HG02981 (cell line): Measurements from ENCODE around the gene TCP11.

Source experiments
- ATAC-seq: cut with Tn5 transposase; IDR thresholded peaks from one replicate; pipeline ENCODE4 v1.9.1; 2021; ENCODE audit warnings: mild to moderate bottlenecking, moderate library complexity; ENCODE audit not compliant: unreplicated experiment

Gene TCP11

DNA sequence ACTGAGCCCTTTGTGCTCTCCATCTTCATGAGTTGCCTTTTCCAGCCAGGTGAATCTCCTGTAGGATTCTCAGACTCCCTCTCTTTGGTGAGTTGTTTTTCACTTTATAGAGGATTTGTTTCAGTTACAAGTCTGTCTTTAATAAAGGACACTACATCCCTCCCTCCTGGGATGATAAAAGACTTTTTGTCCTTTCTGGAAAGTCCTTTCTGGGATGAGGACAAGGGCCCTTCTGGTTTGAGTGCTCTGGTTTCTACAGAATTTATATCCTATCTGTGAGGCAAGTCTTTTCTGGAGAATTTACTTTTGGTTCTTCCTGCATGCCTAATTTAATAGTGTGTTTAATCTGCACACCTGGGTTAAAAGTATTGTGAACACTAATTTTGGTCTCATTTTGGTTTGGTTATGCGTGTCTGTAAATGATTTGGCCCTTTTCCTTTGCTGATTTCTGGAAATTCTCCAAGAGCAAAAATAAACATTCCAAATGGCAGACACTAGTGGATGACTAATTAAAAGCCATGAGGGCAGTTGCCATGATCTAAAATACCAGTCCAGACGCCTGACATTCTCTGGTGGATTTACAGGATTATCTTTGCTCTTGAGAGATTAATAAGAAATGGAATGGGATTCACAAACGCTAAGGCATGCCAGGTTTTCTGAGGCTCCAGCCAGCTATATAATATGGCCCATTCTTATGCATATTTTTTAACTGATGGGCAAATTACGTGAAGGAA lies 44.8 kb downstream of the TCP11 start:
- ATAC-seq: no peak

GRCh38 chr6:35094183-35094582 lies 47.0 kb downstream of the TCP11 start:
- ATAC-seq: no peak

DNA sequence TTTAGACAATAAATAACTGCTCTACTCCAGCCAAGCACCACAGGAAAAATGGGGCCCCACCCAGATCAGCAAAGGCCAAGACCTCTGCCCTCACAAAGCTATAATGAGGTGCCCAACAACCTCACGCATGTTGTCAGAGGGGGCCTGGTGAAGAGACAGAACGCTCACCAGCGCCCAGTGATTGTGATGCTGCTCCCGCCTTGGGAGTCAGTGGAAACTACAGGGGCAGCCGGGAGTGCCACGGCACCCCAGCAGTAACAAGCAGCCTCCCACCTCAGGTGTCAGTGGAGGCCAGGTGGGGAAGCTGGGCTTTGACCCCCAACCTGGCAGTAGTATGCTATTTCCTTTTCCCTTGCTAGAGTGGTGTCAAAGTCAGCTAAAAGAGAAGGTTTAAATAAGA lies 47.4 kb downstream of the TCP11 start:
- ATAC-seq: no peak

- no peak for ATAC-seq
These were observed 48.1 kb downstream of the TCP11 start for GRCh38 chr6:35093118-35093445.

DNA sequence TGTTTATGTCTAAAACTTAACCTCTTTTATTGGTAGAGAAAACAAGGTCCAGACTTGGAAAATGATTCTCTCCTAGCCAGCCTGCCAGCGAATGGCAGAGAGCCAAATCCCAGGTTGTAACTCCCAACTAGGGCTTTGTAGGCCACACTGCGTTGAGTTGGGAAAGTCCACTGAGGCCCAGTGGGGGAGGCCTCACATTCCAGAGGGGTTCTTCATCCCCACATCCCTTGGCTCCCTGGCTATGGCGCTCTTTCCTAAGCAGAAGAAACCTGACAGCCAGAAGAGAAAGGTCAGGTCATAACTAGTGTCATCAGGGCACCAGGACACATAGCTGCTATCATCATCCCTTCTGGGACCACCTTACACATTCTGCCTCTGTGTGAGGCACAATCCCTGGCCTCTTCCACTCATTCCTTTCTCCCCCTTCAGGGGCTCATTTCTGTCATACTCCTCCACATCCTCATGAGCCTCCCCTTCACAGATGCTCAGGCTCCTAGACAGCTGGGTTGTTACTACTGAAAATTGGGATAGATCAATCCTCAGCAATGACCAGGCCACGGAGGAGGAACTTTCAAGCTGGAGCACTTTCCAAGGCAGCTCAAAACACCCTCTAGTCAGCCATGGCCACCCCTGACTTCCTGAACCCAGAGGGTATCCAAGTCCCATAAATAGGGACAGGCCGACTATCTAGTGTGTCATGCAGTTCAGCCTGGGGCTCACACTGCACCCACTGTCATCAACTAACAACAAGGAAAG lies 48.6 kb downstream of the TCP11 start:
- ATAC-seq: no peak

DNA sequence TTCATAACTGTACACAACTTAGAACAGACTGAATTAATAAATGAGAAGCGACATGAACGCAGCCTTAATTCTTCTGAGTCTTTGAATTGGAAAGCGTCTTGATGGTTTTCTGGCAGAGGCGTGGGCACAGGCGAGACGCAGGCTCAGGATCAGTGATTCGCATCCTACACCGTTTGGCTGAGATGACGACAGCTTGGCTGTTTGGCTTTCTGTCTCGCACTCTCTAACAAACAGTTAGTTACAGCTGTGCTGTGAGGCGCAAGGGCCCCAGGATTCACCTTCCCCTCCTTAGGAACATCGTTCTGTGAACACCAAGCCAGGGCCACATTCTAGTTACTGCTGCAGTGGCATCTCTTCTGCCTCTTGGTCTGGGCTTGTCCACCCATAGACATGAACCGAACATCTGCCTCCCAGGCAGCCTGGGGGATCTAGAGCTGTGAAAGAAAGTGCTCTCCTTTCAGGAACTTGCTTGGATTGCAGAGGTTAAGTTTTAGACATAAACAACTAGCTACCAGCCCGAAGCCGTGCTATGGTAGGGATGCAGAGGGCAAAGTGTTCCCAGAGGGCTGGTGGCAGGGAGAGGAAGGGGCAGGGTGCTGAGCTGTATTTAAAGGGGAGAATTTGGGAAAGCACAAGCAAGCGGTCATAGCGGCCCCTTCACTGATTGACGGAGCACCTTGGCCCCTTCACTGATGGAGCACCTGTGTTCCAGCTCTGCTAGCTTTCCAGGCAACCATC lies 49.6 kb downstream of the TCP11 start:
- ATAC-seq: no peak

GRCh38 chr6:35090734-35091133 lies 50.4 kb downstream of the TCP11 start:
- no peak for ATAC-seq

- no peak for ATAC-seq
These were observed 51.1 kb downstream of the TCP11 start for GRCh38 chr6:35089935-35090505.

- no peak for ATAC-seq
These were observed 51.8 kb downstream of the TCP11 start for GRCh38 chr6:35089216-35089934.

DNA sequence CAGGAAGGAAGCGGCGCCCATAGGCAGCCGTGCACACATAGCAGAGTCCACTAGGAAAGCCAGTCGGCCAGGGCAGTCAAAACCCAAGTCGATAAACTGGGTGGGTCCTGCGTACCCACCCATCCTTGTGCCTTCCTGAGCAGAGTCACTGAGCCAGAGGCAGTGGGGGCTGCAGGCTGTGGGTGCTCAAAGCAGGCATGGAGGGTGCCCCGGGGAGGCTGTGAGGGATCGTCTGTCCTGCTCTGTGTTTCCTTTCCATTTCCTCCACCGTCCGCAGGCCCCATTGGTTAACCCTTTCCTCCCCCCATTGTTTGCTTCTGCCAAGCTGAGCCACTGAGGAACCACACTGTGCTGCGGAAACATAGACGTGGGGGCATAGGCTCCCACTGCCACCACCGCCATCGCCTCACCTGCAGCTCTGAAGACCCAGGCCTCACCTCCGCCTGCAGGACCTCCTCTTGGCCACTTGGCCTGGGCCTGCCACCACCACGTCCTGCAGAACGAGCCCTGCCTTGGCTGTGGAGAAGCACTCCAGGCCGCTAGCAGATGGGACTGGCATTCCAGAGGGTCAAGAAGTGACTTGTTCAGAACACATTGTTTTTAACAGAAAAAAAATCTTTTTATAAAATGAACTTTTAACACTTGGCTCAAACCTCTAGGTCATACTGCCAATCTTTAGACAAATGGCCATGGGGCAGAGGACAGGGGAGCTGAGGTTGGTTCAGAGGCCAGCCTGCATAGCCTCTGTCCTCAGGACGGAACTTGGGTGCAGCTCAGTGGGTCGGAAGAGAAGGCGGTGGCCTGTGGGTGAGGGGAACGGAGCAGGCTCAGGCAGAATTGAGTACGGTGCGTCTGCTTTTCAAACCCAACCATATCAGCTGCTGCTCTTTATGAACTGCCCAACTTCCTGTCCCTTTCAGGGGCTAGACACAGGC lies 52.6 kb downstream of the TCP11 start:
- ATAC-seq: no peak

DNA sequence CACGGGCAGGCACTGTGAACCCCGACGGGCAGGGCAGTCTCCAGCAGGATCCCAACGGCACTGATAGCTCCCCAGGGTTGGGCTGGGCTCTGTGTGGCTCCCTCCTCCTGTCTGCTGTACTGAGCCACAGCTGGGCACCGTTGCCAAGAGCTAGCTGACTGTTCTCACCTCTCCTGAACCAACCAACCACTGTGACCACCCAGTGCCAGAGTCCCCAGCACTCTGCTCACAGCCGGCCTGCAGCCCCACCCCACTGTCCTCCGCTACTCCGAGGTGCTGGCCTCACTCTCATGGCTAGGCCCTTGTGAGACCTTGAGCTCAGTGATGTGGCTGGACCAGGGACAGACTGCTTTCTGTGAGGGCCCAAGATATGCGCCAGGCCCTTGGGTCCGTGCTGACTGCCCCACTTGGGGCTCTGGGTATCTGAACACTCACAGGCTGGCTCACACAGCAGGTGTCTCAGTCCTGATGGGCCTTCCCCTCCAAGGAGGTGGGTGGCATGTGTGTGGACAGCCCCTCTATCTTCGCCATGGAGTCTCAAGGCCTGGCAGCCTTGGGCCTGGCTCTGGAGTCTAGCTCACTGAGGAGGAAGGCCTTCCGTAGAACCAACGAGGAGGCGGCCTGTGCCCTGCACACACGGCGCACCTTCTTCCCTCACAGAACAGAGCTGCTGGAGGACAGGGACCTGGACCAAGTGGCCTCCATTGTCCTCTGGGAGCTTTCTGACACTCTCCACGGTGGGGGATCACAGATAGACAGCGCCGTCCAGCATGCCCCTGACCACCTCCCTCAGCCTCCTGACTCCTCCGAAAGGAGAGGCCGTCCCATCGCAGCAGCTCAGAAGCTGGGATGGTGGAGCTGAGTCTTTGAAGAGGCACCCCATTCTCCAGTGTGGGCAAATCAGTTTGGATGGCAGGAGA lies 53.5 kb downstream of the TCP11 start:
- ATAC-seq: no peak

DNA sequence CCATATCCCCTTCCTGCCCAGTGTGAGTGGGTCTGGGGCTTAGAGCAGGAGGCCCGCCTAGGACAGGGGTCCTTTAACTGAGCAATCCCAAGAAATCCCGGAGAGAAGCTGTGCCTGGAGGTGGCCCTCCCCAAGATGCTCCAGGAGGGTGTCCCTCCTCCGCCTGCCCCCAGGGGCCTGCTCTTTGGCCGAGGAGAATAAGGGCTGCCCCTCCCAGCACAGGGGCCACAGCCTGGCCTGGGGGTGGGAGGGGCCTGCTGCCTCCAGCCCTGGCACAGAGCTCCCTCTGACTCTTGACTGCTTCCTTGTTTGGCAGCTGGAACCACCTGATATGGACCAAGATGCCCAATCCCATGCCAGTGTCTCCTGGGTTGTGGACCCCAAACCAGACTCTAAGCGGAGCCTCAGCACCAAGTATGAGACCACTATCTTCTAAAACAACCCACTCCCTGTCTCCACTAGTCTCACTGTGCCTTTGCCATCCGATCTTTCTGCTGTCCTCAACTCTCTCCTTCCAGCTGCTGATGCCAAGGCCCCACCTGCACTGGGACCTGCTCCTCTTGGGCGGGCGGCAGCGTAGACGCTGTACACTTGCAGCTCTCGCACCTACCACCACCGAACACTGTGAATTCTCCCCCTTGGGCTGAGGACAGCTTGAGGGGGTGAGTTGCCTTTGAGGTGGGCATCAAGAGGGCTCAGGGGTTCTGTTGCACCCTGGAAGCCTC lies 54.3 kb downstream of the TCP11 start:
- no peak for ATAC-seq

DNA sequence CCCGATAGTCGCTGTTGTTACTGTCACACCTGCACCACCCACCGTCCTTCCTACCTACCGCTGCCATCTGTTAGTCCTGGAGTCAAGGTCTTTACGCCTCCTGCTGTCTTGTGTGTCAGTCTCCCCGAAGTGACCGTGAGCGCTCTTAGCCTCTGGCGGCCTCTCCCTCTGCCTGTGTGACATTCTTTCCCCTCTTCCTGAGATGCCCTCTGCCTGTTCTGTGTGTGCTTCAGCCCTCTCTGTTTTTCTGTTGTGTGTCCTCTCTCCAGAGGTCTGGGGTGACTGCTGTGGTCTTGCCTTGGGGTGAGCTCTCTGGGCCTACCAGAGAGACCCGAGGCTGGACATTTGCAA lies 54.9 kb downstream of the TCP11 start:
- ATAC-seq: no peak

DNA sequence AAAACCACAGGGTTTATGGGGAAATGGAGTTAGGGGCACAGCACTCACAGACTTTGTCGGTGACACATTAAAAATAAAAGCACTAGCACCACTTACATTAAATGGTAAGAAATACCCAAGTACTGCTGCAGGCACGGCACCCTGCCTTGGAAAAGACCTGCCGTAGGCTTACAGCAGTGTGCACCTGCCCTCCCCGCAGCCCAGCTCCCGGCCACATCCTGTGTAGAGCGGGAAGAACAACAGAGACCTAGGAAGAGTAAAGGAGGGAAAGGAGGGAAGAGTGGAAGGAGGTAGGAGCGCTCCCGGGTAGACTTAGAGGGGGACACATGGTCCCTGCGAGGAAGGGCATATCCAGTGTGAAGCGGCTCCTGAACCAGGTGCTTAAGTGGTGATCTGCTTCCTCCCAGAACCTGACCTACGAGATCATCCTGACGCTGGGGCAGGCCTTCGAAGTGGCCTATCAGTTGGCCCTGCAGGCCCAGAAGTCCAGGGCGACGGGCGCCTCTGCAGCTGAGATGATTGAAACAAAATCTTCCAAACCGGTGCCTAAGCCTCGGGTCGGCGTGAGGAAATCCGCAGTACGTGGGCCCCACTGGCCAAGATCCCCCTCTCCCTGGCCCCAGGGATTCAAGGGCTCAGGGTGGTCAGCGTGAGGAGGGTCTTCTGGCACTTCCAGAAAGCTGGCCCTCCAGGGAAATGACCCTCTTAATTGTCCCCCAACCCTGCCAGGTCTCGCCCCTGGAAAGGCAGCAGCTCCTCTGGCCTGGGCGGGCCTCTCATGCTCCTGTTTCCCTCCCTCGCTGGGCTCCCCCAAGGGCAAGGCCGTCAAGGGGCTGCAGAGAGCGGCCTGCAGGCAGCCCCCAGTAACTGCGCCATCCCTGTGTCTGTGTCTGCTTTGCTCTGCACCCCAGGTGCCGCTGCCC lies 55.5 kb downstream of the TCP11 start:
- no peak for ATAC-seq

- no peak for ATAC-seq
These were observed 56.5 kb downstream of the TCP11 start for GRCh38 chr6:35084511-35085203.

DNA sequence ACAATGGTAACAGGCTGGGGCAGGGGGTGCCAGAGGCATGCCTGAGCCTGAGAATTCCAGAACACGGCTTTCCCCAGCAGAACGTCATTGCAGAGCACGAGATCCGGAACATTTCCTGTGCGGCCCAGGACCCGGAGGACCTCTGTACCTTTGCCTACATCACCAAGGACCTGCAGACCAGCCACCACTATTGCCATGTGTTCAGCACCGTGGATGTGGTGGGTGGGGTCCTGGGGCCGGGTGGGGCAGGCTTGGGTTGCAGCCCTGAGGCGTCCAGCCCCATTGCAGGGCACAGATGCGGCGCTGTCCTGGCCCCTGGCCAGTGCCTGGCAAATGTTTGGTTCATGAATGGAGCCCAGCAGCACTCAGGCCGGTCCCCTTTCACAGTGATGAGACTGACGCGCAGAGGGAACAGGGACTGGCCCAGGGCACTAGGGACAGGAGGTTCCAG lies 57.1 kb downstream of the TCP11 start:
- no peak for ATAC-seq

- ATAC-seq: no peak
These were observed 57.6 kb downstream of the TCP11 start for GRCh38 chr6:35083507-35083906.
